Right lobe of liver (tissue), 4 donors: ENCODE data around the gene LSP1.

ENCODE experiments used
- CTCF ChIP-seq, 4 donors: fragments of 200-600 bp in 3 of 4; fragments of 450-650 bp in 1 of 4; IDR thresholded peaks; one replicate each; pipeline versions ENCODE4 v1.5.1 to v1.8.0; 2016 to 2022; ENCODE audit warnings: antibody characterized with exemption in 4 of 4, mild to moderate bottlenecking in 2 of 4
- POLR2A ChIP-seq: fragments of 450-650 bp; IDR thresholded peaks from one replicate; pipeline ENCODE4 v1.6.1; 2017; ENCODE audit warnings: antibody characterized with exemption, mild to moderate bottlenecking
- donor health status: DM: no; HTN: no; CAD: no.
- donor health status: DM: no; HTN: no; CAD: no.
- donor health status: DM: no; HTN: yes; CAD: no.

GRCh38 chr11:1864231-1864630 lies 11.3 kb downstream of the LSP1 start:
- no peak for TF ChIP-seq CTCF (IDR thresholded peaks at IDR 0.05)
- TF ChIP-seq POLR2A, result no peak
